Fibroblast of skin of right biceps (primary cell): ENCODE data around the gene GALNT17.
A peak's percentile ranks its signal among the peaks of the same experiment; 100 is the strongest.
"Not testable (repeated sequence)": the region's sequence is repeated elsewhere in the genome, so short reads cannot be mapped to it uniquely, and the experiment has no call there.

ENCODE experiments used
- DNase-seq: peaks from one replicate; pipeline ENCODE4 v3.0.0-alpha.2; 2013

Gene GALNT17

DNA sequence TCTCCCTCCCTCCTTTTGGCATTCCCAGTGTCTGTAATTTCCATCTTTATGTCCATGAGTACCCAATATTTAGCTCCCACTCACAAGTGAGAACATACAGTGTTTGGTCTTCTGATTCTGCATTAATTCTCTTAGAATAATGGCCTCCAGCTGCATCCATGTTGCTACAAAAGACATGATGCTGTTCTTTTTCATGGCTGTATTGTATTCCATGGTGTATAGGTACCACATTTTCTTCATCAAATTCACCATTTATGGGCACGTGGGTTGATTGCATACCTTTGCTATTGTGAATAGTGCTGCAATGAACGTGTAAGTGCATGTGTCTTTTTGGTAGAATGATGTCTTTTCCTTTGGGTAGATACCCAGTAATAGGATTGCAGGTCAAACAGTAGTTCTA, 576.8 kb downstream of the GALNT17 start:
- no peak for DNase-seq

DNA sequence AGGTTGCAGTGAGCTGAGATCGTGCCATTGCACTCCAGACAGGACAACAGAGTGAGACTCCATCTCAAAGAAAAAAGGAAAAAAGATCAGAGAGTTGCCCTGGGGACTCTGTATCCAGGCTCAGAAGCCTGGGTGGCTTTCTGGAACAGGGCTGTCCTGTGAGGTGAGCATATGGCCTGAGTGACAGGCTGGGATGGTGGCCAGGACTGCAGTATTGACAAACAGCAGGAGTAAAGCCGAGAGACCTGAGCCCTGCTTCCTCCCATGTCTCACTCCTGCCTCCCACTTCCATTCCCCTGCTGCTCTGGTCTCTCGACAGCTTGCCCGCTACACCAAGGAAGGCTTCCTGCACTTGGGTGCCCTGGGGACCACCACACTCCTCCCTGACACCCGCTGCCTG, 578.5 kb downstream of the GALNT17 start:
- no peak for DNase-seq

DNA sequence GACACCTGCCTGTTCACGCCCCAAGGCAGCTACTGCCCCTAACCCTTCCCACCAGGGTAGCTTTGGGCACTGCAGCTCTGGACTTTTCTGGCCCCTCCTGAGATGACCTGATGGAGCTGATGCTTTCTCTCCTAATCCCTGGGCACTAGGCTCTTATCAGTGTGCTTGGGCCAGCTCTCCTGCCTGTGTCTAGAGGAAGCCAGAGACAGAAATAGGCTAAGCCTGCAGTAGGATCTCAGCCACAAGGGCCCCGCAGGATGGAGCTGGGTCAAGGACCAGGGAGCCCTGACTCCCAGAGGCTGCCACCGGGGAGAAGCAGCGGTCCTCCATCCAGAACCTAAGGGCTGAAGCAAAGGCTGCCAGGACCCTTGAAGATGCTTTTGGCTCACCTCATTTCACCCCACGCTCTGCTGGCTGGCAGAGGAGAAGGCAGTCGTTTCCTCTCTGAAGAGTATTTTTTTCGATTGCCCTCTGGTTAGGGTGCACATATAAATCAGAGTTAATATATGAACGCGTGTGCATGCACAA, 580.8 kb downstream of the GALNT17 start:
- no peak for DNase-seq

DNA sequence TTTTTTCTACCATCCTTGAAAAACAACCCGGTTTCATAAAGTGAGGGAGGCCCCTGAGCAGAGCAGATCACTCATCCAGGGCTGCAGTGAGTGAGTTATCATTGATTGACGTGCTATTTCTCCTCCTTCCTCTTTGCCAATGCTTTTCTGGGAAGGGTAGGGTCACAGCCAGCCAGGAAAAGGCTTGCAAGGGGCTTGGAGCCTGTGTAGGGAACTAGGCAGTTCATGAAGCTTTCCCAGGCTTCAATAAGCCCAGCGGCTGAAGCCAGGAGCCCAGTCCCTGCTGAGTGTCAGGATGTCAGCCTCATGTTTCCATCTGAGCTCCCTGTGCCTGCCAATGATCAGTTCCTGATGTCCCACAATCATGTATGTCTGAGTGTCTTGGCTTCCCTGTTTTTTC, 584.7 kb downstream of the GALNT17 start:
- no peak for DNase-seq

- DNase-seq: no peak
Measured at GRCh38 chr7:71718563-71718962, 586.6 kb downstream of the GALNT17 start.

DNA sequence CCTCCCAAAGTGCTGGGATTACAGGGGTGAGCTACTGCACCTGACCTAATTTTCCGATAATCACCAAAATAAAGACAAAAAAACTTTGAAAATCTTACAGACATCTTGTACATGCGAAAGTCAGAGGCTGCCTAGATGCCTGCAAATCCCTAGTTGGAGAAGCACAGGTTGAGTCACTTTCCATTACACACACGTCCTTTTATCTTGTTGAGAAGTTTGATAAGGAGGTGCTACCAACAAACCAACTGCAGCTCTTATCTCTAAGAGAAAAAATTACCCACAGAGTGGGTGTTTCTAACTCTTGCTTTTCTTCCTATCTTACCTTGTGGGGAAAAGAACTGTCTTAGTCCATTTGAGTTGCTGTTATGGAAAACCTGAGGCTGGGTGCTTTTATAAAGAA, 589.8 kb downstream of the GALNT17 start:
- DNase-seq: no peak

- no peak for DNase-seq
Measured at GRCh38 chr7:71723859-71724258, 591.9 kb downstream of the GALNT17 start.

DNA sequence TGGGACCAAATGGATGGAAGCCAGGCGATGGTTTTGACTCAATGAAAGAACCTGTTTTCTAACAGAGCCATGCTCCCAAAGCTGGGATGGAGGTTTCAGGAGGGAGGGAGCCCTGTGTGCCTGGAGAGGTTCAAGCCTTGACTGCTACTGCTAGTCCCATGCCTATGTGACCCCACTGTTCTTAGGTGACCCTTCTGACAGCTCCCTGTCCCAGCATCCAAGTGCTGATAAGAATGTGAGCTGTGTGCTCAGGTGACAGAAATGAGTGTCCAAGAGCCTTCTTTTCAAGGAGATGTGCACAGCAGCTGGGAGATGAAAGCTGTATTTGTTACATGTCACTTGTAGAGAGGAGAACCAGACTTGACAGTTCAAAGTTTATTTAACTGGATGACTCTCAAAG, 595.4 kb downstream of the GALNT17 start:
- no peak for DNase-seq

- no peak for DNase-seq
Measured at GRCh38 chr7:71731740-71732139, 599.8 kb downstream of the GALNT17 start.

- peak; percentile 62 for DNase-seq
Measured at GRCh38 chr7:71733107-71733870, 601.3 kb downstream of the GALNT17 start.

GRCh38 chr7:71735961-71736556, 604.1 kb downstream of the GALNT17 start:
- DNase-seq: peak; percentile 57

DNA sequence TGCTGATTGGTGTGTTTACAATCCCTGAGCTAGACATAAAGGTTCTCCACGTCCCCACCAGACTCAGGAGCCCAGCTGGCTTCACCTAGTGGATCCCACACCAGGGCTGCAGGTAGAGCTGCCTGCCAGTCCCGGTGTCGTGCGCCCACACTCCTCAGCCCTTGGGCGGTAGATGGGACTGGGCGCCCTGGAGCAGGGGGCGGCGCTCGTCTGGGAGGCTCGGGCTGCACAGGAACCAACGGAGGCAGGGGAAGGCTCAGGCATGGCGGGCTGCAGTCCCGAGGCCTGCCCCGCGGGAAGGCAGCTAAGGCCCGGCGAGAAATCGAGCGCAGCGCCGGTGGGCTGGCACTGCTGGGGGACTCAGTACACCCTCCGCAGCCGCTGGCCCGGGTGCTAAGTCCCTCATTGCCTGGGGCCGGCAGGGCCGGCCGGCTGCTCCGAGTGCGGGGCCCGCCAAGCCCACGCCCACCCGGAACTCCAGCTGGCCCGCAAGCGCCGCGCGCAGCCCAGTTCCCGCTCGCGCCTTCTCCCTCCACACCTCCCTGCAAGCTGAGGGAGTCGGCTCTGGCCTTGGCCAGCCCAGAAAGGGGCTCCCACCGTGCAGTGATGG, 606.1 kb downstream of the GALNT17 start:
- not testable (repeated sequence) for DNase-seq

DNA sequence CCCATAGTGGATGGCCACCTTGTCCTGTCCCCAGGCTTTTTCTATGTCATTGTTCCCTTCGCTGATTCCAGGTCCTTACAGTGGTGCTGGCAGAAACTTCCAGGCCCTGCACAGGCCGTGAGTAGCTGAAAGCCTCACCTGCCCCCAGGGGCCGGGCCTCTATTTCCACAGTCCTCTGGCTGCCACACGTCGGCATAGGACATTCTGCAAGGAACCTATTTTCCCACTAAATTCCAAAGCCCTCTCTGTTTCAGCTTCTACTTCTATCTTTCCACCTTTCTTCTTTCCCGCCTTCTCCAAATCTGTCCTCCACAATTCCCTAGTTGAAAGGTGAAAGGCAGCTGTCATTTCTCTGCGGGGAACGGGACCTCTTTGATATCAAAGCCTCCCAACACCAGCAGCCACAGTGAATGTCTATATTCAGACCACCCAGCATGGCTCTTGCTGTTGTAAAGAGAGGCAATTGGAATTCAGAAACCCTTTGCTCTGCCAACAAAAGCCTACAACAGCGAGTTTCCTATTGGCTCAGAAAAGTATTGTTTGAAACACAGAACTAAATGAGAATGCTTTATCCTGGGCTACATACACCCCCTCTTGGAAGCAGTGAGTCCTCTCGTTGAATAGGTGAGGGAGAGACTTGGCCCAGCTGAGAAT, 607.7 kb downstream of the GALNT17 start:
- DNase-seq: no peak

- DNase-seq: no peak
Measured at GRCh38 chr7:71740174-71740560, 608.2 kb downstream of the GALNT17 start.

- peak; percentile 19 for DNase-seq
Measured at GRCh38 chr7:71746006-71746405, 614.1 kb downstream of the GALNT17 start.

GRCh38 chr7:71750290-71750689, 618.3 kb downstream of the GALNT17 start:
- DNase-seq: no peak

DNA sequence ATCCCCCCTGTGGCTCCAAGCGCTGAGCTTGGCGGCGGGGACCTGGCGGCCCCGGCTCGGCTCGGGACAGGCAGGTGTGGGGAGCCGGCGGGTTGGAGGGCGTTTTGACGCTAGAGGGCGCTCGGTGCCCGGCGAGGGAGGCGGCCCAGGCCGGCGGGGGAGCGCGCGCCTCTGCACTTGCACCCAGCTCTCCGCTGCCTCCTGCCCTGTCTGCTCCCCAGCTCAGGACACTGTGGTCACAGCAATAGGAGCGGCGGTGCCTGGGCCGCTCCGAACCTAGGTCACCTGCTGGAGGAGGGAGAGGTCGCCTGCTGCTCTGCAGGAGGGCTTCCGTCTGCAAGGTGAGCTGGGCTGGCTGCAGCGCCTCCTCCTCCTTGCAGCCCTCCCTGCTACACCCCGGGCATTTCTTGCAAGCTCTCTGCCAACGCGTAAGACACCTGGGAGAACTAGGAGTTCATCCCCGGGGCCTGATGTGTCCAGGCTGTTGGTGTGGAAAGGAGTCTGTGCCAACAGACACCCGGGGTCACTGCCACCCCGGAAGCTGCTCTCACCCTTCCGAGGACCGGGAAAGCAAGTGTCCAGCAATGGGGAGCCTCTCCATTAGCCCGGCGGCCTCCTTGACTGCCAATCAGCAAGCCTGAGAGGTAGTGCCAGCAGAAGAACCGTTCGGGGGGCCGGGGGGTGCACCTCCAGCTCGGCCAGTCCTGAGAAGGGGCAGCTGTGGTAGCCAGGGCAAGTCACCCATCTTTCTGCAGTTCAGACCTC, 620.4 kb downstream of the GALNT17 start:
- DNase-seq: peak; percentile 44

GRCh38 chr7:71753236-71753635, 621.3 kb downstream of the GALNT17 start:
- DNase-seq: no peak

- peak; percentile 47 for DNase-seq
Measured at GRCh38 chr7:71753956-71754664, 622.2 kb downstream of the GALNT17 start.

- DNase-seq: no peak
Measured at GRCh38 chr7:71754828-71755227, 622.9 kb downstream of the GALNT17 start.

DNA sequence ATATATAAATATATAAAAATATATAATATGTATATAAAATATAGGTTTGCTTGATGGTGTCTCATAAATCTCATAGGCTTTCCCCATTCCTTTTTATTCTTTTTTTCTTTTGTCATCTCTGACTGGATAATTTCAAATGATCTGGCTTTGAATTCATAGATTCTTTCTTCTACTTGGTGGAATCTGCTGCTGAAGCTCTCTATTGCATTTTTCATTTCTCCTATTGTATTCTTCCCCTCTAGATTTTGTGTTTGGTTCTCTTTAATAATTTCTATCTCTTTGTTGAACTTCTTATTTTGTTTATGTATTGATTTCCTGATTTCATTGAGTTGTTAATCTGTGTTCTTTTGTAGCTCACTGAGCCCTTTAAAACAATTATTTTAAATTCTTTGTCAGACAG, 629.4 kb downstream of the GALNT17 start:
- no peak for DNase-seq
